ENCODE measurements around the gene LRRC75A. TPM values are rescaled to one million over a fixed set of nuclear protein-coding genes. Genes with fewer than 3 reads are reported as not detected.
"Not testable (repeated sequence)": the region's sequence is repeated elsewhere in the genome, so short reads cannot be mapped to it uniquely, and the experiment has no call there.

Gene LRRC75A
- 2.0 and 3.6 TPM in 2 replicates for total RNA-seq

GRCh38 chr17:16491703-16492612 is at the start of gene LRRC75A:
Gene LRRC75A (minus strand): TSS chr17:16492193. CDS start chr17:16491990, 203 bp downstream.
- DNase-seq (ENCODE audit: low read depth, low spot score) = no peak

GRCh38 chr17:16537130-16537458 is 45.1 kb upstream of the LRRC75A start:
- no peak for DNase-seq (ENCODE audit: low read depth, low spot score)

GRCh38 chr17:16534236-16534635 is 42.2 kb upstream of the LRRC75A start:
- no peak for DNase-seq (ENCODE audit: low read depth, low spot score)

GRCh38 chr17:16529906-16530305 is 37.9 kb upstream of the LRRC75A start:
- DNase-seq (ENCODE audit: low read depth, low spot score) = no peak

DNA sequence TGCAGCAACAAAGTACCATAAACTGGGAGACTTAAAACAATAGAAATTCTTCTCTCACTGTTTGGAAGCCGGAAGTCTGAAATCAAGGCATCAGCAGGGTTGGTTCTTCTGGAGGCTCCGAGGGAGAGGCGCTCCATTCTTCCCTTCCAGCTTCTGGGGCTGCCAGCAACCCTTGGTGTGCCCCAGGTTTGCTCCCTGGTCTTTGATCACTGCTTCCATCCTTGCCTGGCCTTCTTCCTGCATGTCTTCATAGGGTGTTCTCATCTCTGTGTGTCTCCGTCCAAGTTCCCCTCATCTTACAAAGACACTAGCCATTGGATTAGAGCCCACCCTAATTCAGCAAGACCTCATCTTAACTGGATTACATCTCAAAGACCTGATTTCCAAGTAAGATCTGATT is 35.3 kb upstream of the LRRC75A start:
- no peak for DNase-seq (ENCODE audit: low read depth, low spot score)

- not testable (repeated sequence) for DNase-seq (ENCODE audit: low read depth, low spot score)
Measured at GRCh38 chr17:16525556-16525955, 33.6 kb upstream of the LRRC75A start.

GRCh38 chr17:16521070-16521727 is 29.2 kb upstream of the LRRC75A start:
- DNase-seq (ENCODE audit: low read depth, low spot score) = peak; percentile 59

DNA sequence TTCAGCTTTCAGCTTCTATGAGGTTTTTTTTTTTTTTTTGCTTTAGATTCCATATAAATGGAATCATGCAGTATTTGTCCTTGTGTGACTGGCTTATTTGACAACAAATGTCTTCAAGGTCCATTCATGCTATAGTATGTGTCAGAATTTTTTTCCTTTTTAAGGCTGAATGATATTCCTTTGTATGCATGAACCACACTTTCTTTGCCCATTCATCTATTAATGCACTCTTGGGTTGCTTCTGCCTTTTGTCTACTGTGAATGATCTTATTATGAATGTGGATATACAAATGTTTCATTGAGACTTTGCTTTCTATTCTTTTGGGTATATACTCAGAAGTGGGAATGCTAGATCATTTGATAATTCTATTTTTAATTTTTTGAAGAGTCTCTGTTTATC is 27.0 kb upstream of the LRRC75A start:
- DNase-seq (ENCODE audit: low read depth, low spot score) = no peak

DNA sequence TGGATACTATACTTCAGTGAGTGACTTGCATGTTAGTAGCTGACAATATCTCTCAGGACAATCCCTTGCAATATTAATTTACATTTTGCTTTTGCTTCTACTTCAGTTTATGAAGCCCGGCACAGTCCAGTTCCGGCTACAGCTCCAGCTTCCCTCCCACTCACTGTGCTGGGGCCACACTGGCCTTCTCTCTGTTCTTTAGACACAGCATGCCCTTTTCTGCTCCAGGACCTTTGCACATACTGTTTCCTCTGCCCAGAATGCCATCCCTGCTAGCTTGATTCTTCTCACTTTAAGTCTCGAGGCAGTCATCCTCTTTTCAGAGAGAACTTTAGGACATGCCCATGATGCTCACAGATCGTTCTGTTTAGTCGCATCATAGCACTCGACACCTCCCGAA is 25.5 kb upstream of the LRRC75A start:
- DNase-seq (ENCODE audit: low read depth, low spot score) = no peak

- DNase-seq (ENCODE audit: low read depth, low spot score) = no peak
Measured at GRCh38 chr17:16516594-16517051, 24.6 kb upstream of the LRRC75A start.

GRCh38 chr17:16515933-16516332 is 23.9 kb upstream of the LRRC75A start:
- no peak for DNase-seq (ENCODE audit: low read depth, low spot score)

DNA sequence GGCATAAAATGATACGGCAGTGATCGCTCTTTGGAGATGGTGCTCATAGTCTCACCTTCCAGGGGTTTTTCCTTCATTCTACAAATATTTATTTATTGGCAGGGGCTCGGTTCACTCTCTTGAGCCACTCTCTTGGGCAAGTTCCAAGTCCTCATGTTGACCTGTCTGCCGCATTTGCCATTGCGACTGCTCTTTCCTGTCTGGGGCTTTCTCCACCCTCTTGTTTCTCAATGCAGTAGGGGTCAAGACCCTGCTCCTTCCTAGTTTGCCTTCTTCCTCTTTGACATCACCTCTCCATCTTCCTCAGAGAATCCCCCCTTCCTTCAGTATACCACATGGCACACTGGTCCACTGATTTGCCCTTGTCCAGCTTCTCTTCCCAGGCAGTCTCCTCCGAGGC is 21.9 kb upstream of the LRRC75A start:
- DNase-seq (ENCODE audit: low read depth, low spot score) = no peak

GRCh38 chr17:16512011-16512410 is 20.0 kb upstream of the LRRC75A start:
- DNase-seq (ENCODE audit: low read depth, low spot score) = no peak

DNA sequence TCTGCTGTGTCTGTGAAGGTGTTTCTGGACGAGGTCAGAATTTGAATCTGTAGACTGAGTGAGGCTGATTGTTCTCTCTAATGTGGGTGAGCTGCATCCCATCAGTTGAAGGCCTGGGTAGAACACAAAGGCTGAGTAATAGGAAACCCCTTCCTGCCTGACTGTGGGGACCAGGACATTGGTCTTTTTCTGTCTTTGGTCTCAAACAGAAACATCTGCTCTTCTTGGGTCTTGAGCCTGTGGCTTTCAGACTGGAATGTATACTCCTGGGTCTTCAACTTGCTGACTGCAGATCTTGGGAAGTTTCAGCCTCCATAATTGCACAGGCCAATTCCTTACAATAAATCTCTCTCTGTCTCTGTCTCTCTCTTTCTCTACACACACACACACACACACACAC is 19.6 kb upstream of the LRRC75A start:
- DNase-seq (ENCODE audit: low read depth, low spot score) = no peak

- no peak for DNase-seq (ENCODE audit: low read depth, low spot score)
Measured at GRCh38 chr17:16507918-16508533, 16.0 kb upstream of the LRRC75A start.

- DNase-seq (ENCODE audit: low read depth, low spot score) = no peak
Measured at GRCh38 chr17:16506188-16506587, 14.2 kb upstream of the LRRC75A start.

DNA sequence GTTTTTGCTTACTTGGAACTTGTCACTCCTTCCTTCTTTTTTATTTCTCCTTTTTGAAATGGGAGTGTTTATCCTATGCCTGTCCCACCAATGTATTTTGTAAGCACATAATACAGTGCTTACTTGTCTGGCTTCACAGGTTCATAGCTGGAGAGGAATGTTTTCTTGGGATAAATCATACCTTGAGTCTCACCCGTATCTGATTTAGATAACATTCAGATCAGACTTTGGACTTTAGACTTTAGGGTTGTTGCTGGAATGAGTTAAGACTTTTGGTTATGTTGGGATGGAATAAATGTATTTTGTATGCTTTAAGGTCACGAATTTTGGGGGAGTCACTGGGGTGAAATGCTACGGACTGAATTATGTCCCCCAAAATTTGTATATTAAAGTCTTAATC is 13.0 kb upstream of the LRRC75A start:
- DNase-seq (ENCODE audit: low read depth, low spot score) = no peak

- DNase-seq (ENCODE audit: low read depth, low spot score) = no peak
Measured at GRCh38 chr17:16496820-16497489, 5.0 kb upstream of the LRRC75A start.

DNA sequence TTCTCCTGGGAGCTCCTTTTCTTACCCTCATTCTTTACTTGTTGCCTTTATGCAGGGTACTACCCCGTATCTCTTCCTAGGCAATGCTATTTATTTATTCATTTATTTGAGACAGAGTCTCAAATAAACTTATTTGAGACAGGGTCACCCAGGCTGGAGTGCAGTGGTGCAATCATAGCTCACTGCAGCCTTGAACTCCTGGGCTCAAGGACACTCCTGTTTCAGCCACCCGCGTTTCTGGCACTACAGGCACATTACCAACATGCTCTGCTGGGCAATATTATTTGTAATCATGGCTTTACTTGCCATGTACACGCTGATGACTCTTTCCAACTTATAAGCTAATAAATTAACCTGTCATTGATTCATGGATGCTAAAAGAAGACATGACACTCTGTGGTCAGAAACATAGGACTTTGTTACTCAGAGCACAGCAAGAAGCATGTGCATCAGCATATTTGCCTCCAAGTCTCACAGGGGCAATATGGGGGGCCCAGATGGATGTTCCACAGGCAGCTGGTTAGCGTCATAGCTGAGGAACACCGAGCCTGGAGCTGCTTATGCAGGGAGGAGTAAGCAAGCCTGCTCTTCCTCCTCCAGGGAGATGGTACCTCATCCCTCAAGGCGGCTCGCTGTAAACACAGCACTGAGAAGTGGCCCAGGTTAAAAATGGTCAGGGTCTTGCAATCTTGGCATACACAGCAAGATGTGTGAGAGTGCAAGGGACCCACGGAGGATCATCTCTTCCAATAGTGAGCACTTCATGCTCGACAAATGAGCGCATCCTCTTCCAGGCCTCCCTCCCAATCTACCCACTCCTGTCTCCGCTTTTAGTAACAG is 4.2 kb upstream of the LRRC75A start:
- DNase-seq (ENCODE audit: low read depth, low spot score) = no peak

DNA sequence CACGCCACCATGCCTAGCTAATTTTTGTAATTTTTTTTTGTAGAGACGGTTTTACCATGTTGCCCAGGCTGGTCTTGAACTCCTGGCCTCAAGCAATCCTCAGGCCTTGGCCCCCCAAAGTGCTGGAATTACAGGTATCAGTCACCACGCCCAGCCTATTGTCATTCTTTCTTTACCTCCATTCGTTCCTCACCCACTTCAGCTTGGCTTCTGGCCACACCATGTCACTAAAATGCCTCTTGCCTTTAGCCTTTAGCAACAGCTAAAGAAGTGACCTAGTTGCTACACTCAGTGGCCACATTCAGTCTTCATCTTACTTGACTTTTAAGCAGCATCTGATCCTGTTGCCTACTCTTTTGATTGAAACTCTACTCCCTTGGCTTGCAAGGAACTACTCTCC is 3.6 kb upstream of the LRRC75A start:
- DNase-seq (ENCODE audit: low read depth, low spot score) = no peak

DNA sequence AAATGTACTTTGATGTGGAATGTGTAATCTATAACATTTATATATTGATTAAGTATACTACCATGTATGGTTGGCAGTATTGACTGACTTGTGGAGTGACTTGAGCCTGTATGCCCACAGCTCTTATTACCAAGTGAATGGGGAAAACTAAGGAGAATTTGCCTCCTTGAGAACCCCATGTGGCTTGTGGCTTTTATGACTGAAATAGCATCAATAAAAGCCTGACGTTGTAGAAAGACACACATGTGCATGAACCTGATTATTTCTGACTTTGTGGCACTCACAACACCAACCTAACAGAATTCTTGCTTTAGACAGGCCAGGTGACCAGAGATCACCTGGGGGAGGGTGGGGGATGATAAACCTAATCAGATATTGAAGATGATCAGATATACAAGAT is 2.1 kb upstream of the LRRC75A start:
- DNase-seq (ENCODE audit: low read depth, low spot score) = no peak

All from pulmonary artery endothelial cell (primary cell).